Uterus (tissue), 2 donors: ENCODE results near the gene TLE3.

Source experiments
- CTCF ChIP-seq, 4 experiments: fragments of 200-600 bp in 2 of 4; fragments of 450-650 bp in 2 of 4; sonication (generic) in 2 of 4; IDR thresholded peaks; one replicate each; pipeline ENCODE4 v1.5.1; 2016 to 2019; ENCODE audit warnings: antibody characterized with exemption in 4 of 4, mild to moderate bottlenecking in 2 of 4, moderate library complexity in 1 of 4
- POLR2A ChIP-seq, 2 donors: fragments of 450-650 bp; IDR thresholded peaks; one replicate each; pipeline ENCODE4 v1.6.1; 2016; ENCODE audit warnings: antibody characterized with exemption in 2 of 2, mild to moderate bottlenecking in 1 of 2, moderate library complexity in 1 of 2

- TF ChIP-seq POLR2A (IDR thresholded peaks at IDR 0.05) = no peak
- no peak for TF ChIP-seq CTCF (IDR thresholded peaks at IDR 0.05)
Measured at GRCh38 chr15:70042553-70043214, 55.0 kb downstream of the TLE3 start.
